ENCODE results near the gene SCO2.

SCO2 gene

DNA sequence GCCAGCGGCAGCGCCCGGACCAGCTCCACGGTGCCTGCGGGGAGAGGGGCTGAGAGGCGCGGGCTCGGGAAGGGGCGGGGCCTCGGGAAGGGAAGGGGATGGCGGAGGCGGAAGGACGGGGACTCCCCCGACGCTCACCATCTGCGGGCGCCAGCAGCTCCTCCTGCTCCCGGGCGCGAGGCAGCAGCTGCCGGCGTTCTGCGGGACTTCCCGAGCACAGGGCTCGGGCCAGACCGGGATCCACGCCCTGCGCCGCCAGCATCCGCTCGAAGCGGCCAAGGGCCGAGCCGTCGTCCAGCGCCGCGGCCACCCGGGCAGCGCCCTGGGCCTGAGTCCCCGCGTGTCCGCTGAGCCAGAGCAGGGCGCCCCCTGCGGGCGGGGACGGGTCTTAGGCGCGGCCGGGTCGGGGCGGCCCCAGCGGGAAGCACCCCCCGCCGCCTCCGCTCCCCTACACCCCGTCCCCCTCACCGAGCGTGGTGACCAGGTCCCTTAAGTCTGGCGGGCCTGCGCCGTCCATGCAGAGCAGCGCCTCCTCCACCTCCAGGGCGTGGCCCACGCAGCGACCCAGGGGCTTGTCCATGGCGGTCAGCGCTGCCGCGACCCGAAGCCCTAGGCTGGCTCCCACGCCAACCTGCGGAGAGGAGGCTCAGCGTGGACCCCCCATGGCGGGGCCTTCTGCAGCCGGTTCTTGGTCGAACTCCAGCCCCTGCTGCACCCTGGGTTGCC is 873 bp upstream of the SCO2 start:
- peaks cover 44 to 60% of the 10 kb centered on the region in 2 donors for H3K4me1 ChIP-seq (ENCODE audit: control insufficient read depth in 1 of 2, insufficient read depth in 2 of 2, low read length in 2 of 2)
- no peaks in the 10 kb centered on the region for H3K9me3 ChIP-seq (ENCODE audit: control insufficient read depth in 1 of 2, low read length in 2 of 2)
- peak overlapping the region; percentile 72 for H3K9ac ChIP-seq (ENCODE audit: low read depth in 1 of 2, low read length in 2 of 2)
- peaks cover 12 to 25% of the 10 kb centered on the region in 2 donors for H3K36me3 ChIP-seq (ENCODE audit: control insufficient read depth in 1 of 2, insufficient read depth in 2 of 2, low read length in 2 of 2)
- peak overlapping the region; percentile 96 for H3K27ac ChIP-seq (ENCODE audit: low read depth, low read length)
- peak overlapping the region; percentile 62 to 77 for H3K4me3 ChIP-seq (ENCODE audit: low read depth in 1 of 2, low read length in 2 of 2)
- no peaks in the 10 kb centered on the region for H3K27me3 ChIP-seq (ENCODE audit: control insufficient read depth in 1 of 2, insufficient read depth in 2 of 2, low read length in 2 of 2)

DNA sequence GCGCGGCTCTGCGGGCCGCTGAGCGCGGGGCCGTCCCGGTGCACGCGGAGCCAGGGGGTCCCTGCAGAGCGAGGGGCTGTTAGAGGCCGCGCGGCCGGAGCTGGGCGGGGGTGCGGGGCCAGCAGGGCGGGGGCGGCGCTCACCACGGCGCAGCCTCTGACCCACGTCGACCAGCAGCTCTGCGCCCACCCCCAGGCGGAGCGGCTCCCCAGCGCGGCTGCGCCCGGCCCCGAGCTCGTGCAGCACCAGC is 385 bp upstream of the SCO2 start:
- Histone ChIP-seq H3K27ac (ENCODE audit: low read depth, low read length) (peak overlapping the region; percentile 96), H3K4me3 (ENCODE audit: low read depth in 1 of 2, low read length in 2 of 2) (peak overlapping the region; percentile 62 to 77), H3K4me1 (ENCODE audit: control insufficient read depth in 1 of 2, insufficient read depth in 2 of 2, low read length in 2 of 2) (peaks cover 44 to 60% of the 10 kb centered on the region in 2 donors), H3K9me3 (ENCODE audit: control insufficient read depth in 1 of 2, low read length in 2 of 2) (no peaks in the 10 kb centered on the region), H3K9ac (ENCODE audit: low read depth in 1 of 2, low read length in 2 of 2) (peak overlapping the region; percentile 72), H3K36me3 (ENCODE audit: control insufficient read depth in 1 of 2, insufficient read depth in 2 of 2, low read length in 2 of 2) (peaks cover 12 to 30% of the 10 kb centered on the region in 2 donors), H3K27me3 (ENCODE audit: control insufficient read depth in 1 of 2, insufficient read depth in 2 of 2, low read length in 2 of 2) (no peaks in the 10 kb centered on the region)

DNA sequence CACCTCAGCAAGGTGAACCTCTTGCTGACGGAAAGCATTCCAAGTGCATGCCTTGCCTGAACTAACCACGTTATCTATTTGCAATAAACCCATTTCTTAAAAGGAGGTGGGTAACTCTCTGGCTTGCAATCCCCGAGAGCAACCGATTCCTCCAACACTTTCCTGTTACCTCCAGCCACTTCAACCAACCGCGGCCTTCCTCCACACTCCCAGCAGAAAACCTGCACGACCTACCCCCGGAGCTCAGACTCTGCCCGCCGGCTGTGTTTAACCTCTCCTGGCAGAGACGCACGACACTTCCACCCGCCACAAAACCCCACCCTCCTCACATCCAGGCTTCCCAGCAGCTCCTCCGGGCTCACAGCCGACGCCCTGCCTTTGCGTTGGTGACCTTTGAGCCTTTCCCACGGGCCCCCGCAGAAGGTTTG is 708 bp downstream of the SCO2 start:
- Histone ChIP-seq H3K27ac (ENCODE audit: low read depth, low read length) (peak overlapping the region; percentile 96), H3K9ac (ENCODE audit: low read depth in 1 of 2, low read length in 2 of 2) (peak overlapping the region; percentile 72), H3K36me3 (ENCODE audit: control insufficient read depth in 1 of 2, insufficient read depth in 2 of 2, low read length in 2 of 2) (peaks cover 12 to 31% of the 10 kb centered on the region in 2 donors), H3K4me3 (ENCODE audit: low read depth in 1 of 2, low read length in 2 of 2) (peak overlapping the region; percentile 62 to 77), H3K9me3 (ENCODE audit: control insufficient read depth in 1 of 2, low read length in 2 of 2) (no peaks in the 10 kb centered on the region), H3K27me3 (ENCODE audit: control insufficient read depth in 1 of 2, insufficient read depth in 2 of 2, low read length in 2 of 2) (no peaks in the 10 kb centered on the region), H3K4me1 (ENCODE audit: control insufficient read depth in 1 of 2, insufficient read depth in 2 of 2, low read length in 2 of 2) (peaks cover 44 to 60% of the 10 kb centered on the region in 2 donors)

DNA sequence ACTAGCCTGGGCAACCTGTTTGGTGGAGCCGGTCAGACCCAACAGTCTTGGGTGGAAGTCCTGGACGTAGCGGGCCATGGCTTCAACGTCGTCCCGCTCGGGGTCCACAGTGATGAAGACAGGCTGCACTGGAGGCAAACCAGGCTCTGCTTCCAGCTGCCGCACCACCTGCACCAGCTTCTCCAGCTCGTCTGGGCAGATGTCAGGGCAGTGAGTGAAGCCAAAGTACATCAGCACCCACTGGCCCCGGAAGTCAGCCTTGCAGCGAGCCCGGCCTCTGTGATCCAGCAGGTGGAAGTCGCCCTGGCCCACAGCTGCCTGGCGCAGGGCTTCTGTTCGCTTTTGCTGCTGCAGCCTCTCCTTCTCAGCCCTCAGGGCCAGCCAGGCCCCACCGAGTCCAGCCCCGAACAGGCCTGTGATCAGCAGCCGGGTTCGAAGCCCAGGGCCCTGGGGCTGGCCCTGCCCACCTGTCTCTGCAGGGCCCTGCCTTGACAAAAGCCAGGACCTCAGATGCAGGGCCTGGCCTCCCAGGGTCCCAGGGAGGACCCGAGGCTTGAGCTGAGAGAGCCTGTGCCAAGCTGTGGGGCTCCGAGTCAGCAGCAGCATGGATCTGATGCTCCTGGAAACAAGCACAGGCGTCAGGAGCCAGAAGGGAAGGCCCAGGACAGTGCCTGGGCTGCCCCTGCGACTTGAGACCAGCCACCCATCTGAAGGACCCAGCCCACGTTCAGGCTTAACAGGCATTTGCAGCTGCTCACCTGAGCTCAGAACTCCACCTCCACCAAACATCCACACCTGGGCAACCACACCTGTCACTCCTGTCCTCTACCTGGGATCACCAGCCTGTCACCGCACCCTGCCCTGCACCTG is 1.4 kb downstream of the SCO2 start:
- Histone ChIP-seq H3K36me3 (ENCODE audit: control insufficient read depth in 1 of 2, insufficient read depth in 2 of 2, low read length in 2 of 2) (peaks cover 17 to 37% of the 10 kb centered on the region in 2 donors), H3K9ac (ENCODE audit: low read depth in 1 of 2, low read length in 2 of 2) (peak overlapping the region; percentile 72), H3K9me3 (ENCODE audit: control insufficient read depth in 1 of 2, low read length in 2 of 2) (no peaks in the 10 kb centered on the region), H3K27me3 (ENCODE audit: control insufficient read depth in 1 of 2, insufficient read depth in 2 of 2, low read length in 2 of 2) (no peaks in the 10 kb centered on the region), H3K4me3 (ENCODE audit: low read depth in 1 of 2, low read length in 2 of 2) (peak overlapping the region; percentile 62 to 77), H3K4me1 (ENCODE audit: control insufficient read depth in 1 of 2, insufficient read depth in 2 of 2, low read length in 2 of 2) (peaks cover 40 to 53% of the 10 kb centered on the region in 2 donors), H3K27ac (ENCODE audit: low read depth, low read length) (no peak overlapping the region)

DNA sequence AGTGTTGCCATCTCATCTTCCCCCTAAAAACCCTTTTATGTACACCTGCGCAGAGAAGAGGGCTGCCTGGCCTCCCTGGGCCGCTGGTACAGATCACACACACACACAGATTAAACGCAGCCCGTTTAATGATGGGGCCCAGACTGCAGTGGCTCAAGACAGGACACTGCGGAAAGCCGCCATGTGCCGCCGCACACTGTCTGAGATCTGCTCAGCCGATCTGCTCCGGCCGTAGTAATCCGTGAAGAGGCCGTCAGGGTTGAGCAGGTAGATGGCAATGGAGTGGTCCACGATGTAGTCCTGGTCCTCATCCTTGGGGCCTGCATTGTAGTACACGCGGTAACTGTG is 2.0 kb downstream of the SCO2 start:
- peak overlapping the region in 1 of 2 donors; percentile 72 for H3K9ac ChIP-seq (ENCODE audit: low read depth in 1 of 2, low read length in 2 of 2)
- H3K27me3 ChIP-seq (ENCODE audit: control insufficient read depth in 1 of 2, insufficient read depth in 2 of 2, low read length in 2 of 2), result no peaks in the 10 kb centered on the region
- peaks cover 34 to 48% of the 10 kb centered on the region in 2 donors for H3K4me1 ChIP-seq (ENCODE audit: control insufficient read depth in 1 of 2, insufficient read depth in 2 of 2, low read length in 2 of 2)
- H3K9me3 ChIP-seq (ENCODE audit: control insufficient read depth in 1 of 2, low read length in 2 of 2), result no peaks in the 10 kb centered on the region
- H3K4me3 ChIP-seq (ENCODE audit: low read depth in 1 of 2, low read length in 2 of 2), result peak overlapping the region in 1 of 2 donors; percentile 62
- H3K27ac ChIP-seq (ENCODE audit: low read depth, low read length), result no peak overlapping the region
- H3K36me3 ChIP-seq (ENCODE audit: control insufficient read depth in 1 of 2, insufficient read depth in 2 of 2, low read length in 2 of 2), result peaks cover 17 to 43% of the 10 kb centered on the region in 2 donors

DNA sequence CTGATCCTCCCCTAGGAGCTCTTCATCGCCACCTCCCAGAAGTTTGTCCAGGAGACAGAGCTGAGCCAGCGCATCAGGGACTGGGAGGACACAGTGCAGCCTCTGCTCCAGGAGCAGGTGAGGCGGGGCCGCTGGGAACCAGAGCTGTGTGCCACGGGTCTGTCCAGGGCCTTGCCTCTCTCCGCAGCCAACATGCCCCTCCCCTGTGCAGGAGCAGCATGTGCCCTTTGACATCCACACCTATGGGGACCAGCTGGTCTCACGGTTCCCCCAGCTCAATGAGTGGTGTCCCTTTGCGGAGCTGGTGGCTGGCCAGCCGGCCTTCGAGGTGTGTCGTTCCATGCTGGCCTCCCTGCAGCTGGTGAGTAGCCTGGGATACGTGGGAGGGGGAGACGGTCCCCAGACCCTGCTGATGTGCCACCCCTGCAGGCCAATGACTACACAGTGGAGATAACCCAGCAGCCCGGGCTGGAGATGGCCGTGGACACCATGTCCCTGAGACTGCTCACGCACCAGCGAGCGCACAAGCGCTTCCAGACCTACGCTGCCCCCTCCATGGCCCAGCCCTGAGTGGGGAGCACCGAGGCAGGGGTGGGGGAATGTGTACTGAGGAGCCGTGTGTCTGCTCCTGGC is 2.5 kb downstream of the SCO2 start:
- H3K4me1 ChIP-seq (ENCODE audit: control insufficient read depth in 1 of 2, insufficient read depth in 2 of 2, low read length in 2 of 2), result peaks cover 29 to 42% of the 10 kb centered on the region in 2 donors
- no peak overlapping the region for H3K27ac ChIP-seq (ENCODE audit: low read depth, low read length)
- H3K9ac ChIP-seq (ENCODE audit: low read depth in 1 of 2, low read length in 2 of 2), result no peak overlapping the region
- peak overlapping the region in 1 of 2 donors; percentile 62 for H3K4me3 ChIP-seq (ENCODE audit: low read depth in 1 of 2, low read length in 2 of 2)
- H3K36me3 ChIP-seq (ENCODE audit: control insufficient read depth in 1 of 2, insufficient read depth in 2 of 2, low read length in 2 of 2), result peaks cover 18 to 48% of the 10 kb centered on the region in 2 donors
- no peaks in the 10 kb centered on the region for H3K9me3 ChIP-seq (ENCODE audit: control insufficient read depth in 1 of 2, low read length in 2 of 2)
- no peaks in the 10 kb centered on the region for H3K27me3 ChIP-seq (ENCODE audit: control insufficient read depth in 1 of 2, insufficient read depth in 2 of 2, low read length in 2 of 2)

DNA sequence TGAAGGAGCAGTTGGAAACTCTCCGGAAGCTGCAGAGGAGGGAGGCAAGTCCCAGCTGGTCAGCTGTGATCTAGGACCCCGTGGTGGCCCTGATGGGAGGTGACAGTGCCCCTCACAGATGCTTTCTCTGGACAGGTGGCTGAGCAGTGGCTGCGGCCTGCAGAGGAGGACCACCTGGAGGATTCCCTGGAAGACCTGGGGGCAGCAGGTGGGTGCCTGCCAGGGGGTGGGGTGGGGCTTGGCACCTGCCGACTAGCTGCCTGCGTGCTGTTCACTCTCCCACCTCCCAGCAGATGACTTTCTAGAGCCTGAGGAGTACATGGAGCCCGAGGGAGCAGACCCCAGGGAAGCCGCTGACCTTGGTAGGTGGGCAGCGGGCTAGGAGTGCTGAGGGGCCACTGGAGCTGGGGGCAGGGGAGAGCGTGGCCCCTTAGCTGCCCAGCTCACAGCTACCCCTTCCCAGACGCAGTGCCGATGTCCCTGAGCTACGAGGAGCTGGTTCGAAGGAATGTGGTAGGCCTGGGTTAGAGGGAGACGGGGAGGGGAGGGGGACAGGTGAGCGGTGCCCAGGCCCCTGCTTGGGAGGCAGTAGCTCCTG is 3.1 kb downstream of the SCO2 start:
- H3K4me1 ChIP-seq (ENCODE audit: control insufficient read depth in 1 of 2, insufficient read depth in 2 of 2, low read length in 2 of 2), result peaks cover 24 to 36% of the 10 kb centered on the region in 2 donors
- no peak overlapping the region for H3K27ac ChIP-seq (ENCODE audit: low read depth, low read length)
- no peaks in the 10 kb centered on the region for H3K9me3 ChIP-seq (ENCODE audit: control insufficient read depth in 1 of 2, low read length in 2 of 2)
- no peak overlapping the region for H3K9ac ChIP-seq (ENCODE audit: low read depth in 1 of 2, low read length in 2 of 2)
- H3K27me3 ChIP-seq (ENCODE audit: control insufficient read depth in 1 of 2, insufficient read depth in 2 of 2, low read length in 2 of 2), result no peaks in the 10 kb centered on the region
- no peak overlapping the region for H3K4me3 ChIP-seq (ENCODE audit: low read depth in 1 of 2, low read length in 2 of 2)
- H3K36me3 ChIP-seq (ENCODE audit: control insufficient read depth in 1 of 2, insufficient read depth in 2 of 2, low read length in 2 of 2), result peaks cover 24 to 54% of the 10 kb centered on the region in 2 donors

DNA sequence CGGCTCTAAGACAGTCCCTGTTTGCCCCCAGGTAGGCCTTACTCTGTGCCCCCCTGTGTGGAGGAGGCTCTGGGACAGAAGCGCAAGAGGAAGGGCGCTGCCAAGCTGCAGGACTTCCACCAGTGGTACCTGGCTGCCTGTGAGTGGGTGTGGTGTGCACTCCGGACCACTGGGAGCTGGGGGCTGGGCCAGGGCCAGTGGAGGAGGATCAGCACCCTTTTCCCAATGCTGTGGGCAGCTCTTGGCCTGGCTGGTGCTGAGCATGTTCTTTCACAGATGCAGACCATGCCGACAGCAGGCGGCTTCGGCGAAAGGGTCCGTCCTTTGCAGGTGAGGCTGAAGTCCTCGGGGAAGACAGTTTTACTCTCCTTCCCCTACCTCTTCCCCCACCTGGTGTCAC is 3.7 kb downstream of the SCO2 start:
- Histone ChIP-seq H3K4me3 (ENCODE audit: low read depth in 1 of 2, low read length in 2 of 2) (no peak overlapping the region), H3K4me1 (ENCODE audit: control insufficient read depth in 1 of 2, insufficient read depth in 2 of 2, low read length in 2 of 2) (peaks cover 18 to 30% of the 10 kb centered on the region in 2 donors), H3K27ac (ENCODE audit: low read depth, low read length) (no peak overlapping the region), H3K36me3 (ENCODE audit: control insufficient read depth in 1 of 2, insufficient read depth in 2 of 2, low read length in 2 of 2) (peaks cover 28 to 58% of the 10 kb centered on the region in 2 donors), H3K9me3 (ENCODE audit: control insufficient read depth in 1 of 2, low read length in 2 of 2) (no peaks in the 10 kb centered on the region), H3K27me3 (ENCODE audit: control insufficient read depth in 1 of 2, insufficient read depth in 2 of 2, low read length in 2 of 2) (no peaks in the 10 kb centered on the region), H3K9ac (ENCODE audit: low read depth in 1 of 2, low read length in 2 of 2) (no peak overlapping the region)

DNA sequence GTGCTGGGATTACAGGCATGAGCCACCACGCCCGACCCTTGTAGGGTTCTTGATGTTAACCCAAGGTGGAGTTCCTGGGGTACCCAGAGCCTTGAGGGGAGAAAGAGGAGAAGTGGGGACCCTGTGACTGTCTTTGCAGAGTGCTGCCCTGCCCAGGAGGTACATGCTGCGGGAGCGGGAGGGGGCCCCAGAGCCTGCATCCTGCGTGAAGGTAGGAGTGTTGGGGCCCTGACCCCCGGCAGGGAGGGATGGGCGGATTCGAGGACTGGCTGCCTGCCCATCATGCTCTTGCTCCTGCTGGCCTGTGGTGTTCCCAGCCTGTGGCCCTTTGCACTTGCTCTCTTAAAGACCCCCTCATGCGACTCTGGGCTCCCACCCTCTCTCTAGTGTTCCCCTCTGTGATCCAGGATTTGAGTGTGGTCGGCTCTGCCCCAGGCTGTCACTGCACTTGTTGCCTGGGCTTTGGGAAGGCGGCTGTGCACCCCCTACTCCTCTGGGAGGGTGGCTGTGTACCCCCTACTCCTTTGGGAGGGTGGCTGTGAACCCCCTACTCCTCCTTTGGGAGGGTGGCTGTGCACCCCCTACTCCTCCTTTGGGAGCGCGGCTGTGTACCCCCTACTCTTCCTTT is 4.5 kb downstream of the SCO2 start:
- H3K9ac ChIP-seq (ENCODE audit: low read depth in 1 of 2, low read length in 2 of 2), result no peak overlapping the region
- peaks cover 28 to 64% of the 10 kb centered on the region in 2 donors for H3K36me3 ChIP-seq (ENCODE audit: control insufficient read depth in 1 of 2, insufficient read depth in 2 of 2, low read length in 2 of 2)

More for the DNA sequence above, 4.5 kb downstream of the SCO2 start:
- H3K9me3 ChIP-seq (ENCODE audit: control insufficient read depth in 1 of 2, low read length in 2 of 2), result no peaks in the 10 kb centered on the region
- H3K27ac ChIP-seq (ENCODE audit: low read depth, low read length), result no peak overlapping the region
- no peak overlapping the region for H3K4me3 ChIP-seq (ENCODE audit: low read depth in 1 of 2, low read length in 2 of 2)
- H3K27me3 ChIP-seq (ENCODE audit: control insufficient read depth in 1 of 2, insufficient read depth in 2 of 2, low read length in 2 of 2), result no peaks in the 10 kb centered on the region
- H3K4me1 ChIP-seq (ENCODE audit: control insufficient read depth in 1 of 2, insufficient read depth in 2 of 2, low read length in 2 of 2), result peaks cover 15 to 27% of the 10 kb centered on the region in 2 donors

All from duodenal mucosa (tissue), 2 donors.